Right atrium auricular region (tissue), 2 donors: ENCODE measurements around the gene CLEC4G. TPM values are rescaled to one million over a fixed set of nuclear protein-coding genes. Genes with fewer than 3 reads are reported as not detected.

ENCODE experiments used
- DNase-seq: peaks from one replicate; pipeline ENCODE4 v3.0.0-alpha.2; 2019; ENCODE audit warnings: low spot score
- H3K27ac ChIP-seq, 2 donors: fragments of 200-600 bp; sonication (generic); 1 replicate in 1 of 2; 2 replicates in 1 of 2; pipeline ENCODE4 v1.5.1; 2016 to 2019
- H3K27me3 ChIP-seq, 2 donors: fragments of 200-600 bp; sonication (generic); one replicate each; pipeline versions ENCODE4 v1.5.1 to v1.6.0; 2017 to 2019
- H3K36me3 ChIP-seq: fragments of 200-600 bp; sonication (generic); one replicate; pipeline ENCODE4 v1.5.1; 2016
- H3K4me1 ChIP-seq, 2 donors: fragments of 200-600 bp; sonication (generic); one replicate each; pipeline versions ENCODE4 v1.5.1 to v1.6.0; 2017 to 2019
- H3K4me3 ChIP-seq, 2 donors: fragments of 200-600 bp; sonication (generic); 1 replicate in 1 of 2; 2 replicates in 1 of 2; pipeline ENCODE4 v1.5.1; 2017 to 2019; ENCODE audit warnings: mild to moderate bottlenecking in 1 of 2, moderate library complexity in 1 of 2
- H3K9me3 ChIP-seq, 2 donors: fragments of 200-600 bp; sonication (generic); one replicate each; pipeline ENCODE4 v1.5.1; 2019
- CTCF ChIP-seq, 2 donors: fragments of 200-600 bp; sonication (generic); IDR thresholded peaks; one replicate each; pipeline ENCODE4 v1.5.1; 2019; ENCODE audit warnings: antibody characterized with exemption in 2 of 2
- total RNA-seq, 2 donors: library from RNA; depleted of rRNA; stranded (reverse); fragments of >200 nt; gene quantifications; one replicate each; pipeline ENCODE4 v1.1.0, GENCODE V29; 2016

The CLEC4G gene
- total RNA-seq, 2 donors from 2014 or later: 0.55 TPM; not detected in 1

- Histone ChIP-seq H3K9me3 (no peaks in the 10 kb centered on the region), H3K27me3 (no peaks in the 10 kb centered on the region), H3K27ac (no peak within 1 kb of the TSS), H3K4me1 (no peaks in the 10 kb centered on the region), H3K4me3 (no peak within 1 kb of the TSS), H3K36me3 (no peaks in the 10 kb centered on the region)
- DNase-seq: no peak
- no peak for TF ChIP-seq CTCF (IDR thresholded peaks at IDR 0.05)
Observed at GRCh38 chr19:7701654-7702457, 30.1 kb downstream of the CLEC4G start, which contains the start of gene FCER2. FCER2 (minus strand) TSS chr19:7702131; CDS start chr19:7699760, 2,371 bp downstream.

- no peak overlapping the region for H3K4me3 ChIP-seq
- H3K9me3 ChIP-seq: no peaks in the 10 kb centered on the region
- no peaks in the 10 kb centered on the region for H3K4me1 ChIP-seq
- H3K36me3 ChIP-seq: no peaks in the 10 kb centered on the region
- no peak for DNase-seq
- no peaks in the 10 kb centered on the region for H3K27me3 ChIP-seq
- no peak overlapping the region for H3K27ac ChIP-seq
- TF ChIP-seq CTCF (IDR thresholded peaks at IDR 0.05): no peak
Observed at GRCh38 chr19:7701049-7701653, 30.8 kb downstream of the CLEC4G start.

- Histone ChIP-seq H3K4me1 (no peaks in the 10 kb centered on the region), H3K27me3 (no peaks in the 10 kb centered on the region), H3K36me3 (no peaks in the 10 kb centered on the region), H3K4me3 (no peak overlapping the region), H3K9me3 (no peaks in the 10 kb centered on the region), H3K27ac (no peak overlapping the region)
- no peak for DNase-seq
- no peak for TF ChIP-seq CTCF (IDR thresholded peaks at IDR 0.05)
Observed at GRCh38 chr19:7699417-7700401, 32.2 kb downstream of the CLEC4G start.

GRCh38 chr19:7699003-7699402 lies 32.9 kb downstream of the CLEC4G start:
- no peaks in the 10 kb centered on the region for H3K27me3 ChIP-seq
- H3K36me3 ChIP-seq: no peaks in the 10 kb centered on the region
- H3K27ac ChIP-seq: no peak overlapping the region
- no peak overlapping the region for H3K4me3 ChIP-seq
- no peaks in the 10 kb centered on the region for H3K9me3 ChIP-seq
- no peak for DNase-seq
- H3K4me1 ChIP-seq: no peaks in the 10 kb centered on the region
- TF ChIP-seq CTCF (IDR thresholded peaks at IDR 0.05): no peak

GRCh38 chr19:7698583-7698982 lies 33.3 kb downstream of the CLEC4G start:
- H3K27ac ChIP-seq: no peak overlapping the region
- H3K4me3 ChIP-seq: no peak overlapping the region
- no peaks in the 10 kb centered on the region for H3K9me3 ChIP-seq
- H3K36me3 ChIP-seq: no peaks in the 10 kb centered on the region
- no peak for DNase-seq
- H3K4me1 ChIP-seq: no peaks in the 10 kb centered on the region
- no peak for TF ChIP-seq CTCF (IDR thresholded peaks at IDR 0.05)
- H3K27me3 ChIP-seq: no peaks in the 10 kb centered on the region
